WTC11 (cell line): ENCODE results near the gene KRTAP5-3. TPM values are rescaled to one million over a fixed set of nuclear protein-coding genes. Genes with fewer than 3 reads are reported as not detected.

ENCODE experiments used
- ATAC-seq: fragments of 200-7000 bp; cut with Tn5 transposase; 2 replicates; pipeline ENCODE4 v1.10.0; 2021; ENCODE audit warnings: mild to moderate bottlenecking, moderate library complexity
- CTCF ChIA-PET: fragments of 300-600 bp; sonication (Branson Sonifier 250); formaldehyde crosslinking; loops from one replicate; lab custom pipeline; 2021; ENCODE audit warnings: antibody characterized with exemption; lab: Charles Lee
- POLR2A ChIA-PET: fragments of 350-600 bp; sonication (Branson Sonifier 250); formaldehyde crosslinking; loops from one replicate; lab custom pipeline; 2021; ENCODE audit warnings: antibody characterized with exemption; lab: Charles Lee
- DNase-seq: peaks from one replicate; pipeline ENCODE4 v3.0.0; 2021; ENCODE audit warnings: low spot score
- H3K27ac Mint-ChIP-seq: 2 replicates; pipeline ENCODE4 v1.8.0; 2021; ENCODE audit warnings: mixed read lengths
- H3K27me3 Mint-ChIP-seq: 2 replicates; pipeline ENCODE4 v1.8.0; 2021; ENCODE audit warnings: low read depth, mild to moderate bottlenecking, moderate library complexity, mixed read lengths
- H3K36me3 Mint-ChIP-seq: 2 replicates; pipeline ENCODE4 v1.8.0; 2021; ENCODE audit warnings: mixed read lengths
- H3K4me1 Mint-ChIP-seq: 2 replicates; pipeline ENCODE4 v1.8.0; 2022; ENCODE audit warnings: mixed read lengths
- H3K4me3 Mint-ChIP-seq: 2 replicates; pipeline ENCODE4 v1.8.0; 2021; ENCODE audit warnings: mild to moderate bottlenecking, moderate library complexity, mixed read lengths
- H3K9me3 Mint-ChIP-seq: 2 replicates; pipeline ENCODE4 v1.8.0; 2021; ENCODE audit warnings: mixed read lengths
- CREM ChIP-seq: sonication (generic); formaldehyde crosslinking; IDR thresholded peaks from 2 replicates; pipeline ENCODE4 v1.8.1; 2022; ENCODE audit warnings: mild to moderate bottlenecking, missing genetic modification reagents, moderate library complexity
- E2F1 ChIP-seq: sonication (generic); formaldehyde crosslinking; IDR thresholded peaks from 2 replicates; pipeline ENCODE4 v1.8.0; 2022; ENCODE audit warnings: mild to moderate bottlenecking, missing genetic modification reagents
- E2F5 ChIP-seq: sonication (generic); formaldehyde crosslinking; IDR thresholded peaks from 2 replicates; pipeline ENCODE4 v1.8.1; 2022; ENCODE audit warnings: mild to moderate bottlenecking, moderate library complexity, missing genetic modification reagents
- FOXP4 ChIP-seq: sonication (generic); formaldehyde crosslinking; IDR thresholded peaks from 2 replicates; pipeline ENCODE4 v1.8.0; 2022; ENCODE audit warnings: mild to moderate bottlenecking, missing genetic modification reagents
- GABPB1 ChIP-seq: sonication (generic); formaldehyde crosslinking; IDR thresholded peaks from 2 replicates; pipeline ENCODE4 v1.8.1; 2023; ENCODE audit warnings: mild to moderate bottlenecking, missing genetic modification reagents
- HMGXB4 ChIP-seq: sonication (generic); formaldehyde crosslinking; IDR thresholded peaks from 2 replicates; pipeline ENCODE4 v1.8.1; 2023; ENCODE audit warnings: mild to moderate bottlenecking, moderate library complexity, missing genetic modification reagents
- MLX ChIP-seq: sonication (generic); formaldehyde crosslinking; IDR thresholded peaks from 2 replicates; pipeline ENCODE4 v1.8.1; 2023; ENCODE audit warnings: mild to moderate bottlenecking, missing genetic modification reagents, moderate library complexity
- NFATC4 ChIP-seq: fragments of 250-450 bp; sonication (Bioruptor Pico); IDR thresholded peaks from 2 replicates; pipeline ENCODE4 v1.9.0; 2021; ENCODE audit warnings: mild to moderate bottlenecking
- NFYB ChIP-seq: sonication (generic); formaldehyde crosslinking; conservative IDR thresholded peaks from 2 replicates; pipeline ENCODE4 v1.8.0; 2022; ENCODE audit warnings: low read depth, missing genetic modification reagents
- PREB ChIP-seq: sonication (generic); formaldehyde crosslinking; IDR thresholded peaks from 2 replicates; pipeline ENCODE4 v1.8.1; 2022; ENCODE audit warnings: mild to moderate bottlenecking, missing genetic modification reagents, moderate library complexity, borderline replicate concordance
- USF2 ChIP-seq: sonication (generic); formaldehyde crosslinking; IDR thresholded peaks from 2 replicates; pipeline ENCODE4 v1.8.1; 2023; ENCODE audit warnings: mild to moderate bottlenecking, missing genetic modification reagents, moderate library complexity
- ZNF263 ChIP-seq: sonication (generic); formaldehyde crosslinking; IDR thresholded peaks from 2 replicates; pipeline ENCODE4 v1.8.1; 2022; ENCODE audit warnings: low read depth, mild to moderate bottlenecking, moderate library complexity, missing genetic modification reagents
- ZNF281 ChIP-seq: sonication (generic); formaldehyde crosslinking; IDR thresholded peaks from 2 replicates; pipeline ENCODE4 v1.8.0; 2023; ENCODE audit warnings: mild to moderate bottlenecking, missing genetic modification reagents
- ZNF317 ChIP-seq: sonication (generic); formaldehyde crosslinking; IDR thresholded peaks from 2 replicates; pipeline ENCODE4 v1.8.1; 2023; ENCODE audit warnings: low read depth, mild to moderate bottlenecking, moderate library complexity, missing genetic modification reagents, borderline replicate concordance
- ZNF425 ChIP-seq: fragments of 250-450 bp; sonication (Bioruptor Pico); conservative IDR thresholded peaks from 2 replicates; pipeline ENCODE4 v1.9.0; 2021; ENCODE audit warnings: mild to moderate bottlenecking
- ZSCAN18 ChIP-seq: fragments of 250-450 bp; sonication (Bioruptor Pico); IDR thresholded peaks from 2 replicates; pipeline ENCODE4 v2.1.2; 2022; ENCODE audit warnings: mild to moderate bottlenecking, moderate library complexity
- total RNA-seq: library from RNA; stranded (reverse); gene quantifications from 3 replicates; pipeline ENCODE4 v1.2.3, GENCODE V29; 2021

KRTAP5-3 gene
- total RNA-seq, 1 experiment from 2014 or later = not detected

- TF ChIP-seq ZNF425 (CRISPR knock-in tag) = no peak
- no peak for TF ChIP-seq ZSCAN18 (CRISPR knock-in tag)
- TF ChIP-seq GABPB1 = no peak
- no peak for TF ChIP-seq CREM (CRISPR knock-in tag)
- TF ChIP-seq ZNF317 = no peak
- no peak for TF ChIP-seq E2F1 (CRISPR knock-in tag)
- TF ChIP-seq PREB (CRISPR knock-in tag) = no peak
- no peak for TF ChIP-seq MLX (CRISPR knock-in tag)
- TF ChIP-seq ZNF263 = no peak
- no peak for TF ChIP-seq FOXP4 (CRISPR knock-in tag)
These were observed 35.0 kb downstream of the KRTAP5-3 start (continued) for GRCh38 chr11:1573077-1573902.

- Mint-ChIP-seq H3K27ac (no peak within 1 kb of the TSS), H3K9me3 (no peaks in the 10 kb centered on the region), H3K4me1 (peaks cover 13% of the 10 kb centered on the region), H3K36me3 (no peaks in the 10 kb centered on the region), H3K4me3 (peak within 1 kb of the TSS; percentile 36; the same call in 1 of the 2 replicates), H3K27me3 (peaks cover 66% of the 10 kb centered on the region)
- ChIA-PET POLR2A (interaction anchor here (2.8 kb wide), 1 partner anchor 13 kb away, joined by 16 read pairs; no protein-coding TSS in a partner anchor), CTCF (interaction anchor here (1.0 to 14.8 kb wide), 6 partner anchors 14 to 67 kb away, joined by 3 to 457 read pairs (median 39); partner anchors contain the start of gene KRTAP5-5)
- DNase-seq (peak; percentile 81), ATAC-seq (peak; percentile 8)
- TF ChIP-seq NFATC4 (CRISPR knock-in tag) (no peak), ZNF281 (CRISPR knock-in tag) (no peak), USF2 (CRISPR knock-in tag) (peak; percentile 31; the same call in 1 of the 2 replicates), E2F5 (CRISPR knock-in tag) (0 out of 2 replicates have a peak, but pooled peaks have one; percentile 27), NFYB (CRISPR knock-in tag) (peak; percentile 59), HMGXB4 (CRISPR knock-in tag) (no peak)
These were observed 35.8 kb downstream of the KRTAP5-3 start, which contains the start of gene DUSP8 for GRCh38 chr11:1572197-1573076. DUSP8 (minus strand) TSS chr11:1572271; CDS start chr11:1565826, 6,445 bp downstream.
